HepG2 (cell line): ENCODE results near the gene BPIFB2. TPM values are rescaled to one million over a fixed set of nuclear protein-coding genes. Genes with fewer than 3 reads are reported as not detected.

ENCODE experiments used
- ARHGAP35 ChIP-seq: sonication (generic); formaldehyde crosslinking; IDR thresholded peaks from 2 replicates; pipeline ENCODE4 v1.9.0; 2022; ENCODE audit warnings: mild to moderate bottlenecking, inconsistent platforms, moderate library complexity, missing genetic modification reagents, borderline replicate concordance
- HNF4A ChIP-seq: sonication (generic); formaldehyde crosslinking; IDR thresholded peaks from 2 replicates; pipeline ENCODE4 v1.4.0; 2020; ENCODE audit warnings: missing genetic modification reagents
- HNRNPLL ChIP-seq: fragments of 200-400 bp; formaldehyde crosslinking; IDR thresholded peaks from 2 replicates; pipeline ENCODE4 v1.6.1; 2017; ENCODE audit warnings: mild to moderate bottlenecking, low read depth, low read length; ENCODE audit not compliant: poor library complexity, severe bottlenecking
- JUN ChIP-seq: sonication (generic); formaldehyde crosslinking; IDR thresholded peaks from 2 replicates; pipeline ENCODE4 v1.4.0; 2020; ENCODE audit warnings: mild to moderate bottlenecking, missing genetic modification reagents
- KDM2A ChIP-seq: sonication (generic); formaldehyde crosslinking; IDR thresholded peaks from 2 replicates; pipeline ENCODE4 v1.4.0; 2020; ENCODE audit warnings: low read depth, missing genetic modification reagents, borderline replicate concordance
- KLF16 ChIP-seq, 2 experiments: sonication (generic) in 1 of 2; formaldehyde crosslinking in 1 of 2; IDR thresholded peaks; 2 replicates each; pipeline versions ENCODE4 v1.6.1 to v1.8.0; 2016 to 2023; ENCODE audit warnings: missing genetic modification reagents in 2 of 2, missing compliant biosample characterization in 1 of 2
- MXI1 ChIP-seq: IDR thresholded peaks from 3 replicates; pipeline ENCODE4 v1.6.1; 2012; ENCODE audit warnings: low read depth, low read length, inconsistent platforms, borderline replicate concordance
- NFAT5 ChIP-seq: sonication (generic); formaldehyde crosslinking; IDR thresholded peaks from 2 replicates; pipeline ENCODE4 v1.4.0; 2020; ENCODE audit warnings: missing genetic modification reagents
- NR1H2 ChIP-seq: sonication (generic); formaldehyde crosslinking; IDR thresholded peaks from 2 replicates; pipeline ENCODE4 v1.8.1; 2022; ENCODE audit warnings: low read depth, missing genetic modification reagents, borderline replicate concordance
- PAF1 ChIP-seq: IDR thresholded peaks from 2 replicates; pipeline ENCODE4 v1.6.1; 2016; ENCODE audit warnings: missing genetic modification reagents, missing compliant biosample characterization
- POLR2A ChIP-seq, 2 experiments: IDR thresholded peaks; 2 replicates each; pipeline ENCODE4 v1.6.1; 2011; ENCODE audit warnings: low read depth in 2 of 2, low read length in 2 of 2, mild to moderate bottlenecking in 1 of 2, moderate library complexity in 1 of 2; ENCODE audit not compliant: insufficient read depth in 1 of 2
- RBFOX2 ChIP-seq: fragments of 200-400 bp; formaldehyde crosslinking; IDR thresholded peaks from 2 replicates; pipeline ENCODE4 v1.6.1; 2017; ENCODE audit warnings: low read depth, mild to moderate bottlenecking, low read length
- TFAP4 ChIP-seq: sonication (generic); IDR thresholded peaks from 2 replicates; pipeline ENCODE4 v1.6.1; 2016; ENCODE audit warnings: low read depth, borderline replicate concordance
- TP53 ChIP-seq: sonication (generic); formaldehyde crosslinking; conservative IDR thresholded peaks from 2 replicates; pipeline ENCODE4 v1.4.0; 2020; ENCODE audit warnings: missing genetic modification reagents
- ZMYM2 ChIP-seq: sonication (generic); formaldehyde crosslinking; IDR thresholded peaks from 2 replicates; pipeline ENCODE4 v1.8.0; 2022; ENCODE audit warnings: mild to moderate bottlenecking, missing genetic modification reagents
- ZNF263 ChIP-seq: sonication (generic); formaldehyde crosslinking; IDR thresholded peaks from 2 replicates; pipeline ENCODE4 v1.4.0; 2020; ENCODE audit warnings: missing genetic modification reagents
- ZNF33A ChIP-seq: sonication (generic); formaldehyde crosslinking; IDR thresholded peaks from 2 replicates; pipeline ENCODE4 v1.5.1; 2020; ENCODE audit warnings: missing genetic modification reagents, mild to moderate bottlenecking, moderate library complexity, borderline replicate concordance
- ZNF513 ChIP-seq: sonication (generic); formaldehyde crosslinking; conservative IDR thresholded peaks from 2 replicates; pipeline ENCODE4 v1.5.0; 2020; ENCODE audit warnings: missing genetic modification reagents
- ZNF788 ChIP-seq: sonication (generic); formaldehyde crosslinking; IDR thresholded peaks from 2 replicates; pipeline ENCODE4 v1.5.0; 2020; ENCODE audit warnings: mild to moderate bottlenecking, missing genetic modification reagents, borderline replicate concordance
- polyA plus RNA-seq, 8 experiments: library from polyadenylated mRNA; depleted of rRNA in 3 of 8; stranded (reverse) in 7 of 8; unstranded in 1 of 8; fragments of >200 nt; fragmentation: Illumina TruSeq in 4 of 8; extraction: Trizol in 4 of 8; gene quantifications; 2 replicates each; pipeline versions ENCODE4 v1.2.1 to v1.2.3, GENCODE V29; 2011 to 2016; ENCODE audit warnings: low read depth in 4 of 8, missing spikeins in 1 of 8, mixed read lengths in 1 of 8; ENCODE audit not compliant: insufficient read depth in 1 of 8
- total RNA-seq, 5 experiments: library from RNA; depleted of rRNA; stranded (reverse); fragments of >200 nt; fragmentation: Illumina TruSeq; extraction: Trizol; gene quantifications; 2 replicates each; pipeline ENCODE4 v1.2.3, GENCODE V29; 2016; ENCODE audit warnings: low read depth in 1 of 5
- TF ChIP-seq, protein P1 (sequence below): sonication (generic); formaldehyde crosslinking; IDR thresholded peaks from 2 replicates; pipeline ENCODE4 v1.8.1; 2023; ENCODE audit warnings: mild to moderate bottlenecking, inconsistent platforms, moderate library complexity, missing genetic modification reagents, borderline replicate concordance

The BPIFB2 gene
- total and polyA plus RNA-seq, 2 of the 13 experiments (the other 11 are each of a cell fraction or from before 2014, with no cell fraction given) = 54.5 to 902 TPM

- TF ChIP-seq NFAT5 (CRISPR knock-in tag) (0 out of 2 replicates have a peak, but pooled peaks have one; percentile 26), KLF16 (CRISPR knock-in tag; IDR thresholded peaks at IDR 0.05) (no peak), TP53 (CRISPR knock-in tag) (no peak), ZNF788 (CRISPR knock-in tag) (peak; percentile 54; the same call in 1 of the 2 replicates), ARHGAP35 (CRISPR knock-in tag) (0 out of 2 replicates have a peak, but pooled peaks have one; percentile 54), HNRNPLL (no peak), TFAP4 (no peak), POLR2A (IDR thresholded peaks at IDR 0.05; ENCODE audit: insufficient read depth in 1 of 2, low read depth in 2 of 2, low read length in 2 of 2) (peak; percentile 8 to 19; a peak in 3 of 4 replicates), KDM2A (CRISPR knock-in tag) (0 out of 2 replicates have a peak, but pooled peaks have one; percentile 19), ZNF33A (CRISPR knock-in tag) (no peak), ZNF513 (CRISPR knock-in tag) (no peak), MXI1 (no peak), PAF1 (CRISPR knock-in tag) (peak; percentile 14; the same call in 1 of the 2 replicates), JUN (CRISPR knock-in tag) (no peak), RBFOX2 (peak; percentile 63), ZMYM2 (0 out of 2 replicates have a peak, but pooled peaks have one; percentile 7), NR1H2 (CRISPR knock-in tag) (no peak), ZNF263 (CRISPR knock-in tag) (peak; percentile 39; the same call in 1 of the 2 replicates), HNF4A (CRISPR knock-in tag) (no peak)
- TF ChIP-seq, protein P1, sequence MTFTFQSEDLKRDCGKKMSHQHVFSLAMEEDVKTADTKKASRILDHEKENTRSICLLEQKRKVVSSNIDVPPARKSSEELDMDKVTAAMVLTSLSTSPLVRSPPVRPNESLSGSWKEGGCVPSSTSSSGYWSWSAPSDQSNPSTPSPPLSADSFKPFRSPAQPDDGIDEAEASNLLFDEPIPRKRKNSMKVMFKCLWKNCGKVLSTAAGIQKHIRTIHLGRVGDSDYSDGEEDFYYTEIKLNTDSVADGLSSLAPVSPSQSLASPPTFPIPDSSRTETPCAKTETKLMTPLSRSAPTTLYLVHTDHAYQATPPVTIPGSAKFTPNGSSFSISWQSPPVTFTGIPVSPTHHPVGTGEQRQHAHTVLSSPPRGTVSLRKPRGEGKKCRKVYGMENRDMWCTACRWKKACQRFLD (CRISPR knock-in tag) = no peak
These were observed 7.0 kb downstream of the BPIFB2 start (continued) for GRCh38 chr20:33014336-33015113.
